ENCODE measurements around the gene CPLANE2.
"Not testable (repeated sequence)": the region's sequence is repeated elsewhere in the genome, so short reads cannot be mapped to it uniquely, and the experiment has no call there.

The CPLANE2 gene

DNA sequence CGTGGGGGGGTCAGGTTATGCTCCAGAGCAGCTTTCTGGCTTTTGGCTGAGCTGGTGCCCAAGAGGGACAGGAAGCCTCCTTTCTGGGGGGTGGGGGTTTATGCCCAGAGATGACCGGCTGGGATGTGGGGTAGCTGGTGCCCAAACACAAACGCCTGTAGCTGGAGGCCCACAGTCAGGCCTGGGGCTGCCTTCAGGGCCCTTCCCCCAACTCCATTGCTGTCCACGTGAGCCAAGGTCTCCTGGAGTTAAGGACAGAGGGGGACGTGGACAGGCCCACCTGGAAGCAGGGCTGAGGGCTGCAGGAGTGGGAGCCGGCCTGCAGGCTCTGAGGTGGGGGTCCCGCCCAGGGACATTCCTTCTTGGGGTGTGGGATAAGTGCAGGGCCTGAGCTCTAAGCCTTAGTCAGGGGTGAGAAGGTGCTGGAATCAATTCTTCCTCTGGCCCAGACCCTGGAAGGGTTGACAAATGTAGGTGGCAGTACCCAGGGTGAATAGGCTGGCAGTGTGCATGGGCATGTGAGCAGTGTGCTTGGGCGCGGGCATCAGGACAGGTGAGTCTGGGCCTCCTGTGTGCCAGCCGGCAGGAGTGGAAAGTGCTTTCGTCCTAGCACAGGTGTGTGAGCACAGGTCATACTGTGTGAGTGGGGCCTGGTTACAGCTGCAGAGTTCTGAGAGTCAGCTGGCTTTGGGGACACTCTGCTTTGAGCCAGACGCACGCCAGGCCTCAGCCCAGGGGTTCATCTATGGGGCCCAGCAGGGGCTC lies 6.8 kb downstream of the CPLANE2 start:
- no peak for DNase-seq

DNA sequence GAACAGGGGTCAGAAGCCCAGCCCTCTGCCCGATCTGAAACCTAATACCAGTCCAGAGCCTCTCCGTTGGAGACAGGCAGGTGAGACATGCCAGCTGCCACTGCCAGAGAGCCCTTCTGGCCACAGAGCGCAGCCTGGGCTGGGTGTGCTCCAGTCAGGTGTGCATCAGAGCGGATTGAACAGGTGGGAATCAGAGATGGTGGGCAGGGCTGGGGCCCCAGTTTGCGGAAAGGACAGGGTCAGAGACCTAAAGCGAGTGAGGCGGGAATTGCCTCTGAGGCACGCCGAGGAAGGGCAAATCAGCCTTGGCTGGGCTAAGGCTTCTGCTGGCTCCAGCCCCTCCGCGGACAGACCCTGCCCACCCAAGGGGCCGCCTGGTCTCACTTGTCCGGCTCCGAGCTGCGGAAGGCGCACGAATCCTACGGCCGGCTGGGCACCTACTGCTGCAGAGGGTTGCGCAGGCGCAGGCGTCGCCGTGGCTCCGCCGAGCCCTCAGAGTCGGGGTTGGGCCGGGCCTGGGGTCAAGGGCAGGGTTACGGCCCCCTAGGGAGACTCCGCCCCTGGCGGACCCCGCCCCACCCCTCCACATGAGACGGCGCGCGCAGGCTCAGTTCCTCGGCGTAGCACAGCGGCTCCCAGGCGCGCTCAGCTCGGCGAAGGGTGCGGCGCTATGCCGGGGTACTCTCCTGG lies 10.3 kb downstream of the CPLANE2 start:
- DNase-seq = no peak

DNA sequence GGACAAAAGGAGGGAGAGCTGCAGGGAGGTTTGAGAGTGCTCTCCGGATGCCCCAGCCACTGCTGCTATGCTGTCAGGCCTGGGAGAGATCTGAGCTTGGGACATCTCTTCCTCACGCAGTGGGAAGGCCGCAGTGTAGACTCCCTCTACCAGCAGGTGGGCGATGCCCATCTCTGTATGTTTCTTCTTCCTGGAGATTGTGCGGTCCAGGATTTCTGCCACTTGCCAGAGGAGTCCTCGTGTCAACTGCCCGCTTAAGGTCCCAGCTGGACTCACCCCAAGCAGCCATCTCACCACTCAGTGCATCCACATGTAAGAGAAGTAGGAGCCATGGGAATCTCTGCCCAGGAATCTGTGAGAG lies 10.9 kb downstream of the CPLANE2 start:
- DNase-seq = no peak

DNA sequence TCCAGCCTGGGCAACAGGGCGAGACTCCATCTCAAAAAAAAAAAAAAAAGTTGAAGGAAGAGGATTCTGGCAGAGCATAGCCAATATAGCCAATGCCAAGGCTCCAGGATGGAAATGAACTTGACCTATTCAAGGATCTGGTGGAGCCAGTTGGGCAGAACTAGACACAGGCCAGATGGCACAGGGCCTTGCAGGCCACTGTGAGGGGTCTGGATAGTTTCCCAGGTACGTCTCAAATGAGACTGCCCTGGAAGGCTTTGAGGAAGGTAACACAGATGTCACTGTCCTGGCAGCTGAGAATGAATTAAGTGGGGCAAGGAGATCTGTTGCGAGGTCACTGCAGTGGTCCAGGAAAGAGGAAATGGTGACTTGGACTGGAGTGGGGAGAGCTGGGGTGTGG lies 12.5 kb downstream of the CPLANE2 start:
- no peak for DNase-seq

DNA sequence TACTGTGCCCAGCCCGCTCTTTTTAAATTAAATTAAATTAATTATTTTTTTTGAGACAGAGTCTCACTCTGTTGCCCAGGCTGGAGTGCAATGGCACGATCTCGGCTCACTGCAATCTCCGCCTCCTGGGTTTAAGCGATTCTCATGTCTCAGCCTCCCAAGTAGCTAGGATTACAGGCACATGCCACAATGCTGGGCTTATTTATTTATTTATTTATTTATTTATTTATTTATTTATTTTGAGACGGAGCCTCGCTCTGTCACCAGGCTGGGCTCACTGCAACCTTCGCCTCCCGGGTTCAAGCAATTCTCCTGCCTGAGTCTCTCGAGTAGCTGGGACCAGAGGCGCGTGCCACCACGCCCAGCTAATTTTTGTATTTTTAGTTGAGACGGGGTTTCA lies 14.3 kb downstream of the CPLANE2 start:
- DNase-seq = not testable (repeated sequence)

DNA sequence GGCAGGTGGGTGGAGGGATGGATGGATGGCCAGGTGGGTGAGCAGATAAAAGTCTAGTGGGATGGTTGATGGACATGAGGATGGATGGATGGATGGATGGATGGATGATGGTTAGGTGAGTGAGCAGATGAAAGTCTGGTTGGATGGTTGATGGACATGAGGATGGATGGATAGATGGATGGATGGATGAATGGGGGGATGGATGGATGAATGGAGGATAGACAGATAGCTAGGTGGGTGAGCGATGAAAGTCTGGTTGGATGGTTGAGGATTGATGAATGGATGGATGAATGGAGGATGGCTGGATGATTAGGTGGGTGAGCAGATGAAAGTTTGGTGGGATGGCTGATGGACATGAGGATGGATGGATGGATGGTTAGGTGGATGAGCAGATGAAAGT lies 15.5 kb downstream of the CPLANE2 start:
- DNase-seq = no peak

DNA sequence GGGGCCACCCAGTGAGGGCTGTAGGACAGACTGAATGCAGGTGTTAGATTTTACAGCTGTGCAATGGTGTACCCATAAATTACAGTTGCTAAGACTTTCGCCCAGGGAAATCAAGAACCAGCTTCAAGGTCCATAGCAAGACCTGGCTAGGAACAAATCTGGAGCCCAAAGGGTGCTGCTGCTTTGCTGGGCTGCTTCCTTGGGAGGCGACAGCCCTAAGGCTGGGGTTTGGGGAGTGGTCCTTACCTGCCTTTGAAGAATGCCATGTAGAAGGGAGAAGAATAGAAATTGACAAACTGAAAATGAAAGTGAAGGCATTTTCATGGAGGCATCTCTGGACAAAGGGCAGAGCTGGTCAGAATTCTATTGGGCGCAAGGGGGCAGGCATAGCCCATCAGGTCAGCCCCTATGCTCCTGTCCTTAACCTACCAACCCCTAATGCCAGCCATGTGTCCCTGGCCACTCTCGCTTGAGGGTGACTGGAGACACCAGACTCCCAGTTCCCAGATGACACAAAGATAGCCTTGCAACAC lies 16.9 kb downstream of the CPLANE2 start:
- no peak for DNase-seq

DNA sequence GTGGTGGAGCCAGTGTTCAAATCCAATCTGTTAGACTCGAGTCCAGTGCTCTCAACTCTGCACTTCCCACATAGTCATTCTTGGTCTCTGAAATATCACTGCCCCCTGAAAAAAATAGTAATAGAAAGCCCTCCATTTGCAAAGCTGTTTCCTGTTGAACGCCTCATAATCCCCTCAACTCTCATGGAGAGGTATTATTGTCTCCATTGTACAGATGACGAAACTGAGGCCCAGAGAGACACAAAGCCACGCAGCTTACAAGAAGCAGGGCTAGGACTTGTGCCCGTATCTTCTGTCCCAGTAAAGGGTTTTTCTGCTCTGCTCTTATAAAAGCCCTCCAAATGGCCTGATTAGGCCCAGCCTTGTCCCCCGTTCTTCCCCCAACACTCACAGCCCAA lies 18.3 kb downstream of the CPLANE2 start:
- no peak for DNase-seq

DNA sequence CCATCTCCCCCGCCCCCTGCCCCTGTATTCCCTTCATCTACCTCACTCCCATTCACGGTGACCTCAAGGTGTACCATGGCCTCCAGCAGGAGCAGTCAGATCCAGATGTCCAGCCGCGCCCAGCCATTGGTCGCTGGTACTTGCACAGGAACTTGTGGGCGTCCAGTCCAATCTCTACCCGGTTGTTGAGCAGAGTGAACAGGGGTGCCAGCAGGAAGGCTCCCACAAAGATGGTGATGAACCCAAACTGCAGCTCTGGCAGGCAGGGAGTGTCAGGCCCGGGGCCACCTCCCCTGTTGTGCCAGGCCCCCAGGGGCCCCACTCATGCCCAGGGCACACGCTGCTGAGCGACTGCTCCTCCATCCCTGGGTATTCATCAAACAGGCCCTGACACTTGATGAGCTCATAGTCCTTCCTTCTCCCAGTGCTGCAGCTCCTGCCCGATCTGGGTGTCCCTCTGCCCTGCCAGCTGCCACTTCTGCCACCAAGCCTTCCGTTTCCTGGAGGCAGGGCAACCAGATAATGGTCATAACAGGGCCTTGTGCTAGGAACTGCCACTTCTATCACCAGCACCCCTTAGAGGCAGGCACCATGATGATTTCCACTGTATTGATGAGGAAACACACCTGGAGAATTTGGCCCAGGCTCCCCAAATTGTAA lies 18.8 kb downstream of the CPLANE2 start:
- DNase-seq = no peak

DNA sequence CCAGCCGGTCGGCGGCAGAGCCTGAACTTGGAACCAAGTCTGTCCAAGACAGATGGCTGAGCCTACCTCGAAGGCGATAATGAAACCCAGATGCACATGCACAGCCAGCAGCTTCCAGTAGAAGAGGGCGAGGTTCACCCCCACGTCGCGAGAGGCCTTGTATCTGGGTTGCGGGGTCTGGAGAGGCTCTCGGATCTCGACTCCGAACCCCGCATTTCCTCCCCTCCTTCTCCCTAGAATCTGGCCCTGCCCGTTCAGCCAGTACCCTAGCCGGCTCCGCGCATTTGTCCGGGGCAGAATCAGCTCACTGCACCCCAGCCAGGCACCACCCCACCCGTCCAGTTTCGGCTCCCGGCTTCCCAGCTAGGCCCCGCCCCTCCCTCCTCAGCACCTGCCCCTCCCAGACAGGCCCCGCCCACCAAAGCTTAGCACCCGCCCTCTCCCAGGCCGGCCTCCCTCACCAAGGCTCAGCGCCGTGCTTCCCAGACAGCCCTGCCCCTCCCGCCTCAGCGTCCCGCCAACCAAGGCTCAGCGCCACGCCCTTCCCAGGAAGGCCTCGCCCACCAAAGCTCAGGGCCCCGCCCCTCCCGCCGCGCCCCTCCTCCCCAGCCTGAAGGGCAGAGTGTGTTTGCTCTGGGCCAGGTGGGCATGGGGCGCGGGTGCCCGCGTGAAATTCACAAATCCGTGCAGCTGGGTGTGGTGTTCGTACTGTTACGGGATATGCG lies 19.8 kb downstream of the CPLANE2 start:
- peak; percentile 98 for DNase-seq

DNA sequence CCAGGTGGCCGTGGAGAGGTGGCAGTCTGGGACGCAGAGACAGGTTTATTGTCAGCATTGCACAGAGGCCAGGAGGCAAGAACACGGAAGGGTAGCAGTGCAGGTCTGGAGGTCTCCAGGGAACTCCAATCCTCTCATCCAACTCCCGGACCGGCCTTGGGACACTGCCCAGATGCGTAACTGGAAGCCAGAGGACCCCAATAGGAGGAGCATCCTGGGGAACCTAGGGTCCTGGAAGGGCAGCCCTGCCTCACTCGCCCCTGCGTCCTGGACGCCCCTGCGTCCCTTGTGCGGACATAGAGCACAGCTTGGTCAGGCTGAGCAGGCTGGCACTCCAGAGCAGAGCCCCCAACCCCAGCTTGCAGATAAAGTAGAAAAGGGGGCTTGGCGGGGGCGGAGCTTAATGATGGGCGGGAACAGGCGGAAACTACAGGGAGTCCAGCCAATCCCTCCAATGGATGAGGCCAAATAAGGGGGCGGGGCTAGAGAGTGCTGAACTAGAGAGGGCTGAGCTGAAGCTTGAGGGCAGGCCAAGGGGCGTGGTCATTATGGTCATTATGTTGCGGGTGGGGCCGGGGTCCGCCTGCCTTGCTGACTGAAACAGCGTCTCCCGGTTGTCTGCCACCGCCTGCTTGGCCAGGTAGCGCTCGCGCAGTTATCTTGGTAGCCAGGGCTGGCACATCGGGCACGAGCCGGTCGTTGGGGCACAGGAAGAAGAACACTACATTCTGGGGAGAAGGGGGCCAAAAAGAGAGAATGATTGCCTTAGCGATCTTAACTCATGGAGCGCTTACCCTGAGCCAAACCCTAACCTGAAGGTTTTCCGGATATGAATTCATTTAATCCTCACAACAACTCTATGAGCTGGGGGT lies 20.9 kb downstream of the CPLANE2 start:
- DNase-seq = peak; percentile 97

DNA sequence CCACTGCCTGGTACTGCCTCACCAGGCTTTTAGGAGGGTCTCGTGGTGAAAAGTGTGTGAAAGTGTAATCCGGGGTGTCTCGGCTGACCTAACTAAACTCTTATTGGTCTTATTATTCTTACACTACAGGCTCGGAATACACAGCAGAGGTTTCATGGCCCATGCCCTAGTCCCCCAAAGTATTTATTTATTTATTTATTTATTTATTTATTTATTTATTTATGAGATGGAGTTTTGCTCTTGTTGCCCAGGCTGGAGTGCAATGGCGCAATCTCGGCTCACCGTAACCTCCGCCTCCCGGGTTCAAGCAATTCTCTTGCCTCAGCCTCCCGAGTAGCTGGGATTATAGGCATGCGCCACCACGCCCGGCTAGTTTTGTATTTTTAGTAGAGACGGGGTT lies 21.7 kb downstream of the CPLANE2 start:
- DNase-seq = not testable (repeated sequence)

DNA sequence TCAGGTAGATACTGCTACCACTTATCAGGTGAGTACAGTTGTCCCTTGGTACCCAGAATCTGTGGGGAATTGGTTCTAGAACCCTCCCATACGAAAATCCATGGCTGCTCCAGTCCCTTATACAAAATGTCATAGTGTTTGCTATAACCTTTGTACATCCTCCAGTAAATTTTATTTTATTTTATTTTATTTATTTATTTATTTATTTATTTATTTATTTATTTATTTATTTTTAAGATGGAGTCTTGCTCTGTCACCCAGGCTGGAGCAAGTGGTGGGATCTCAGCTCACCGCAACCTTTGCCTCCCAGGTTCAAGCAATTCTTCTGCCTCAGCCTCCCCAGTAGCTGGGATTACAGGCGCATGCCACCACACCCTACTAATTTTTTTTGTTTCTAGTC lies 23.4 kb downstream of the CPLANE2 start:
- DNase-seq = not testable (repeated sequence)

DNA sequence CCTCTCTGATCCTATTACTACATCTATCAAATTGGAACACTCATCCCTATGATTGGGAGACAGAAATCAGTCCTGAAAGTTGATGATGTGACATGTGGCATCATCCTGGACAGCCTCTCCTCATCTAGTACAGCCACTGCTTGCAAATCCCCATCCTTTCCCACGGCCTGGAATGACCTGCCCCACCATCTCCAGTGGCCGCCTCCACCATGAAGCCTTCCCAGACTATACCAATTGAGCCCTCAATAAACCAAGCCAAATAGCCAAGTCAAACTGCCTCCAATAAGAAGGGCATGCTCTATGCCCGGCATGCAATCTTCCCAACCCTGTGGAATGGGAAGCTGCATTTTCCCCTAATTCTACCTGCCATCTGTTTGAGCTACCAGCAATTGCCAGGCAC lies 24.0 kb downstream of the CPLANE2 start:
- no peak for DNase-seq

DNA sequence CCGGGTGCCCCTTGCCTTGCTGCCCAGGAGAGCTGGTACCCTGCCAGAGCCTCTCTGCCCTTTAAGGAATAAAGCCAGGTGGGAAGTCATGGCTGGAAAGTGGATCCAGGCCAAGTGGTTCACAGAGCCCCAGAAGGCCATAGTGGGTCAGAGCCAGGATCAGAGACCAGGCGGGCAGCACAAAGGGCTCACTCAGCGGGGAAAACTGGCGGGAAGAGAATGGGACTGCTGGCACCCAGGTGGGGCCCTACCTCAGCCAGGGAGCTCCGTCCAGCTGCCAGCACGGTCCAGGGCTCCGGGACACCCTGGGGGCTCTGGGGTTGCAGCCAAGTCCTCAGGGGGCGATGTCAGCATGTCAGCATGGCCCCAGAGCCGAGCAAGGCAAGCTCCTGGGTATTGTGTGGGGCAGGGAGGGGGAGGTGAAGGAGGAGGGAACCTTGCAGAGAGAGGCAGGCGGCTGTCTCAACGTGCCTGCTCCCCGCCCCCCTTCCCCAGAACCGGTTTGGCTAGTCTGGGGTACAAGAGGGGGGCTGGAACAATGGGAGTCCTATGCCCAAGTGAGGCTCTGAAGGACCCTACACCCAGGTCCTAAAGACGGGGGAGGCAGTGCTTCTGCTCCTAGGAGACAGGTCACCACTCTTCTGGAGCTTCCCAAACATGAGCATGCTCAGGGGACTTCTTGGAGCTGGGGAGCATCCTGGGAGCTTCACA lies 24.6 kb downstream of the CPLANE2 start, which contains the start of gene ARHGEF19:
Gene ARHGEF19, minus strand, starts transcription at position 402 of the 711 bp plus-strand sequence. CDS start 3,598 bp downstream, outside the sequence.
- DNase-seq = peak; percentile 94

DNA sequence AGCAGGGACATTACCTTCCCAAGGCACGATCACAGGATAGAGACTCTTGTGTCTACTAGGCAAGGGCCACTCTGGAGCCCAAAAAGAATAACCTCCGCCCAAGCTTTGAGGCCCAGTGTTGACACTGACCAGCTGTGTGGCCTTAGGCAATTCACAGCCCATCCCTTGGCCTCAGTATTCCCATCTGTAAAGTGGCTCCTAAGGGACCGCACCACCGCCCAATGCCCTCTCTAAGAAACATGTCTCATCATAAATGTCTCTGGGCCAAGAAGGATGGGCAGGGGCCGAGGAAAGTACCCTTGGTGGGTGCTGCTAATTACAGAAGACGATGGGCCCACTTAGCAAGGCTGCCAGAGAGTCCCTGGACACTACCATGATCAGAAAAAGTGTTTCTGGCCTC lies 25.2 kb downstream of the CPLANE2 start:
- no peak for DNase-seq

DNA sequence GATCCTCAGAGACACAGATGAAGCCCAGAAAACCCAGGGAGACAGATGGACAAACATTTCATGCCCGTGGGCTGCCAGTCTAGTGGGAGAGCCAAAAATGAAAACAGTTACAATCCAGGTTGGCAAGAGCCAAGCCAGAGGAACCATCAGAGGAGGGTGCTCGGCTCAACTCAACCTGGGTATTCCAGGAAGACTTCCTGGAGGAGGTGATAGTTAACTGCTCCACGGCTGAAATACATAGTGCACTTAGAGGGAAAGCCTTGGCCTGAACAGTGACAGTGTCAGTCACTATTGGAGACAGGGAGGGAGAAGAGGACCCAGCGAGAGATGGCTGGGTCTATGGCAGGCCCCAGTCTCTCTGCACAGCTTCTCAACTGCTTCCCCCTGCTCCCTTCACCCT lies 26.4 kb downstream of the CPLANE2 start:
- DNase-seq = no peak

DNA sequence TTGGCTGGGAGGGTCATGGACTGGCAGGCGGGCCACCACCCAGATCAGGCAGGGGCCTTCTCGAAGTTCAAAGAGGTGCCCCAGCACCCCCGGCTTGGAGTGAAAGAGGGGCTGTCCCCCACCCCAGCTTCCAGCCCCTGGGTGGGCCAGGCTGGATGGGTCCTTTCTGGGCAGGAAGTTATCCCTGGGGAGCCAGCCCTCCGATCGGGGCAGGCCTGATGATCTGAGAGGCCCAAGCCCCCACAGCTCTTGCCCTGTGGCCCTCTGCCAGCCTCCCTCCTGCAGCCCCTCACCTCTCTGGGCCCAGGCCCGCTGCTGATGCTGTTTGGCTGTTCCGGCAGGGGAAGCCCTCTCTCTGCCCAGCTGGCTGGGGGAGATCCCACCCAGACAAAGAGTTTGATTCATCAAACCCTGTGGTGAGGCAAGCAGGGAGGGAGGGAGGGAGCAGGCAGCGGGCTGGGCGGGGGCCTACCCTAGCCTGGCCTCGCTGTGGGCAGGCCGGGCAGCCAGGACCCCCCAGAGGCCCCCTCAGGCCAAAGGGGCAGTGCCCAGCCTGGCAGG lies 27.1 kb downstream of the CPLANE2 start:
- no peak for DNase-seq

DNA sequence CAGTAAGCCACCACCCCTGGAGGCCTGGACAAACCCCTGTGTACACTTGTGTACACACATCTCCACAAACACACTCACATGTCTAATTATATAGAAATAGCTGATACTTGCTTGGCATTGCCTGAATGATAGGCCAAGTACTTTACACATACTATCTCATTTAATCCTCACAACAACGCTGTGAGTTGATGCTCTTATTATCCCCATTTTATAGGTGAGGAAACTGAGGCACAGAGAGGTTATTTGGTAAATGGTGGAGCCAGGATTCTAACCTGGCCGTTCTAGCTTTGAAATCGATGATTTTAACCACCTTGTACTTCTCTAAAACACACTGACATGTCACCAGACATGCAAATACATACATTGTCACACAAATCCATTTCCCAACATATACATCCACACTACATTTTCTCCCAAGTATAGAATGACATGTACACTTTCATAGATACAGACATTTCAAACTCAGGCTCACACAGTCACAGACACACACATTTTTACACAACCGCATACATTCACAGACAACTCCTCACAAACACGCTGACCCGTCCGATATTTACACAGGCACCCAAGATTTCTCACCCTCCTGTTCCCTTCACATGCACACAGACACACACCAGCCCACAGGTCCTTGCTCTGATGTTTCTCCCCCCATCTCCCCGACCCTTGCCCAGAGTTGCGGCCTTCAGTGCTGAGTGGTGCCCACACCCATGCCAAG lies 27.7 kb downstream of the CPLANE2 start:
- no peak for DNase-seq

DNA sequence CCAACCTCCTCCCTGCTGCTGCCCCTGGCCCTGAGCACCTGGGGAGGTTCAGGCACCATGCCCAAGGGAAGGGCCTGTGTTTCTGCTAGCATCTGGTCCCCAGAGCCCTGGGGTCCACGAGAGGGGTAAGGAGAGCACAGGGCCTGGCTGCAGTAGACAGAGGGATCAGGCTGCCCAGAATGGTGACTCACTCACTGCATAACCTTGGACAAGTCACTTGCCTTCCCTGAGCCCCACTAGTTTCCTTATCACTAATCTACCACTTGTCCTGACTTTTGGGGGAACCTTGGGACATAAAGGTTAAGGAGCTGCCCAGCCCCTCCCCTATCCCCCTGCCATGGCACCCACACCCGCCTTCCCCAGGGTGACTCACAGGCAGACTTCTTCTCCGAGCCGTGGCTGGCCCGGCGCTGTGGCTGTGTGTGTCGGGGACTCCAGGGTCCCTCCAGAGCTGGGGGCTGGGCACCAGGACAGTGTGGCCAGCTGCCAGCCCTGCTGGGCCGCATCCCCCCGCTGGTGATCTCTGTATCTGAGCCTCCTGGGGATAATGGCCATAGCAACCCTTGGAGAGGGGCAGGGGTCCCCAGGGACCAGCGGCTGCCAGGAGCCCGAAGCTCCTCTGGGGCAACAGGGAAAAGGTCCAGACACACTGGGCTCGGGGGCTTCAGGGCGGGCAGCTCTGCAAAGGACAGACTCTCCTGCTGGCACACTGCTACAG lies 28.6 kb downstream of the CPLANE2 start:
- DNase-seq = no peak

All from NCI-H345 (cell line).